Amniotic epithelial cell (primary cell): Measurements from ENCODE around the gene TEX101.

Source experiments
- DNase-seq: peaks from one replicate; pipeline ENCODE4 v3.0.0-alpha.2; 2010; ENCODE audit warnings: low read depth

Gene TEX101

DNA sequence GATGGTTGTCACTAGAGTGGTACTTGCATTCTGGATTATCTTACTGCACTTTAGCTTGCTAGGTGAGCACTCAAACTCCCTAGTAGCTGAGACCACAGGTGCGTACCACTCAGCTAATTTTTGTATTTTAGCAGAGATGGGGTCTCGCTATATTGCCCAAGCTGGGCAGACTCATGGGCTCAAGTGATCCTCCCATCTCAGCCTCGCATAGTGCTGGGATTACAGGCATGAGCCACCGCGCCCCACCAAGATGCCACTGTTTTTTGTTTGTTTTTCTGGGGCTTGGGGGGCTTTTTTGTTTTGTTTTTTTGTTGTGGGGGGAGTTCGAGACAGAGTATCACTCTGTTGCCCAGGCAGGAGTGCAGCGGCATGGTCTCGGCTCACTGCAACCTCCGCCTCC is 33.0 kb downstream of the TEX101 start:
- no peak for DNase-seq

DNA sequence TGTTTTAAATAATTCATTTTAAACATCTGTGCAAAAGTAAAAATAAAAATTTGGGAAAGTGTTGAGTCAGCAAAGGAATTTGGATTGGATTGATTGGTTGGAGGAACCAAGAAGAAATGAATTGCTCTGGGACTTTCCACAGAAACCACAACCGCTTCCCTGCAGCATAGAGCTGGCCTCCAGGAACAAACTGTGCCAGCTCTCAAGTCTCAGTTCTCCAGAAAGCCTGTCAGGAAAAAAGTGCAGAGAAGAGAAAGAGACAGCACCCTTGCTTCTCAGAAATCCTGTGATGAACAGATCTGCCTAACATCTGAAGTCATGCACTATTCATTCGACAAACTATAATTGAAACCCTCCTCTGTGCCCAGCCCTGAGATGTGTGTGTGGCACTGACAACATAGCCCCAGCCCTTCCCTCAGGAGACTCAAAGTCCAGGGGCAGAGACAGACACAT is 35.9 kb downstream of the TEX101 start:
- DNase-seq, result peak; percentile 67

DNA sequence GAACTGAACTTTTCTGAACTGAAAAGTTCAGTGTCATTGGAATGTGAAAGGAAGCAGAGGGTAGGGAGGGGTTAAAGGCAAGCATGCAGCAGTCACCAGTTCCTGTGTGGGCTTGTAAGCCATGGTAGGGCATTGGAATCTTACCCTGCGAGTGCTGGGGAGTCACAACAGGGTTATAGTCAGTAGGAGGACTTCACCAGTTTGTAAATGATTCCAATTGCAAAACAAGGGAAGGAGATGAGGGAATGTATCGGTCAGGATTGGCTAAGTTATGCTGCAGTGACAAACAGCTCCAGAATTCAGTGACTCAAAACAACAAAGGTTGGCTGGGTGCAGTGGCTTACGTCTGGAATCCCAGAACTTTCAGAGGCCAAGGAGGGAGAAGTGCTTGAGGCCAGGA is 37.9 kb downstream of the TEX101 start:
- no peak for DNase-seq

DNA sequence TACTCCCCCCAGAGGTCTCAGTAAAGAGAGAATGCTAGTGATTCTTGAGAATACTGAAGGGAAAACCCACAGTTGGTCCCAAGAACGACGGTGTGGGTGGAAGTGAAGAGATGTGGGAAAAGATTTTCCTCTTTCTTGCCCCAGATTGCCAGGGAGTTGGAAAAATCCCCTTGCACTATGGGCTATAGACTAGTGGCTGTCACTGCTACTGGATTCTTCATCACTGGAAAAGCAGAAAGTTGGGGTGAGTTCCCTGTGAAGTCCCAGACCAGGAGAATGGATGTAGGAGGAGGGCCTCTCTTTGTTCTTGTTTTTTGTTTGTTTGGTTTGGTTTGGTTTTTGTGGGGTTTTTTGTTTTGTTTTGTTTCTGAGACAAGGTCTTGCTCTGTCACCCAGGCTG is 39.3 kb downstream of the TEX101 start:
- no peak for DNase-seq

DNA sequence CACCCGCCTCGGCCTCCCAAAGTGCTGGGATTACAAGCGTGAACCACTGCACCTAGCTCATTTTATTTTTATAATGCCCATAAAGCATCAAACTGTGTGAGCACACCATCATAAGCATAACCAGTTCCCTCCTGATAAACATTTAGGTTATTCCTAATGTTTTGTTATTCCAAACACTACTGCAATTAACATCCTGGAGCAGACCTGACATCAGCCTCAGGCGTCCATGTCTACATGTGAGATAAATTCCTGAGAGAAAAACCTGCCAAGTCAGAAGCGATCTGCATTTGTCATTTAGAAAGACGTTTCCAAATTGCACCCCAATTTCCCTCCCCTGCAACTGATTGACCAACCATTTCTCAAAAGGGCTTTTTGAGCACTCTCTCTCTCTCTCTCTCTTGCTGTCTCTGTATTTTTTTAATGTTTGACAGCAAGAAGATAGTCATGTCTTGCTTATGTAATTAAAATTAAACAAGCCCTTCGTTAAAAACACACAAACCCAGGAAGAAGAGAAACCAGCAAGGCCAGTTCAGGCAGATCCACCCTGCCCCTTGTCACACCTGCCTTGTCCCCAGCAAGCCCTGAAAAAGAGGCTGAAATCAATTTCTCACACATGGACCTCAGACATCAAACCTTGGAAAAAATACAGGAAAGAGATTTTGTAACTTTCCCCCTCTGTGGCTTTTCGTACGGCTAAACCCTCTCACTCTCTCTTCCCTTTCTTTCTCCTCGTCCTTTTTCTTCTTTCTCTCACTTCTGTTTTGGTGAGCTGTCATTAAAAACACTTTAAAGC is 40.8 kb downstream of the TEX101 start:
- DNase-seq, result no peak

DNA sequence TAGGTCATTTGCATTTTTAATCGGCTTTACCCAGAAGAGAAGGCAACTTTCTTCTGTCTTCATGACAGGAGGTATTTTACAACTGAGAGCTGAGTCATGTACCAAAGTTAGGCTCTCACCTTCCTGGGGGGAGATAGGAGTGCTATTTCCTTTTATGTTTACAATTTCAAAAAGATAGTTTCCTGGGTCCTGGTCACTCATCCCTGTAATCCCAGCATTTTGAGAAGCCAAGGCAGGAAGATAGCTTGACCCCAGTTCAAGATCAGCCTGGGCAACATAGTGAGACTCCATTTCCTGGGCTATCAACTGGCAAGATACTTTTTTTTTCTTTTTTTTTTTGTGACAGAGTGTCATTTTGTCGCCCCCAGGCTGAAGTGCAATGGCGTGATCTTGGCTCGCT is 43.1 kb downstream of the TEX101 start:
- no peak for DNase-seq

DNA sequence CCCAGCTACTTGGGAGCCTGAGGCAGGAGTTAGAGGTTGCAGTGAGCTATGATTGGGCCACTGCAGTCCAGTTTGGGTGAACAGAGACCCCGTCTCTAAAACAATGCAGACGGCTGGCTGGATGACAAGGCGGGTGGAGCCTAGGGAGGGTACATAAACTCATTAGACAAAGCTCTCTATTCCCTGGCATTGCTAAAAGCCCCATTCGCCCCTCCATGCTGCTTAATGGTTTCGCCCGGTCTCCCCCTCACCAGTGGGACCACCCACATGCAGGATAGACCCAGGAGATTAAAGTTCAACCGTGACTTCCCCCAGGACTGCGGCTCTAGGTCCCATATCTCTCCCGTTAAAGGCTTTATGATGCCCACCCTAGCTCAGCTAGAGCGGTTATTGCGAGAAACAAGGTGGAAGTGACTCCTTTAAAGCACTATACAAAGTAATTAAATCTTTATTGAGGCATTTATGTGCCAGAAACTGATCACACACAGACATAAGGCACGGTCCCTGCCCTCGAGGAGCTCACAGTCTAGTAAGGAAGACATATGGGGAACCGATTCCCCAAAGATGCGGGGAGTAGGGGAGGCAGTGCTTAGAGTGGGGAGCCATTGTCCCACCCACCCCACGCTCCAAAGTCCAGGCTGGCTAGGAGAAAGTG is 45.8 kb downstream of the TEX101 start:
- DNase-seq, result no peak

DNA sequence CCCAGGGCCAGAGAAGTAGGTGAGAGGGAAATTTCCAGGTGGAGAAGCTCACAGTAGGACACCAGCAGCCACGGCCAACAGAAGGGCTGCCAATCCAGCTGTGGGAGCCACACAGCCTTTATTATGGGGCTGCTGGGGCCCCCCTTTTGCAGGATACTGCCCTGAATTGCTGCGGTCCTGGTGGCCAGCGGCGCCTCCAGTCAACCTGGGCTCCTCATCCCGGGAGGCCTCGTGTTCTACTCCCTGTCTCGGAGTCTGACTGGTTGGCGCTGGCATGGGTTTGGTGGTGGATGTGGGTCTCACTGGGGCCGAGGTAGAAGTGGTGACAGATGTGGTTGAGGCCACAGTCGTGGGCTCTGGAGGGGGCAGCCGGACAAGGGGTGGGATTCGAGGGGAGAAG is 46.6 kb downstream of the TEX101 start:
- no peak for DNase-seq

DNA sequence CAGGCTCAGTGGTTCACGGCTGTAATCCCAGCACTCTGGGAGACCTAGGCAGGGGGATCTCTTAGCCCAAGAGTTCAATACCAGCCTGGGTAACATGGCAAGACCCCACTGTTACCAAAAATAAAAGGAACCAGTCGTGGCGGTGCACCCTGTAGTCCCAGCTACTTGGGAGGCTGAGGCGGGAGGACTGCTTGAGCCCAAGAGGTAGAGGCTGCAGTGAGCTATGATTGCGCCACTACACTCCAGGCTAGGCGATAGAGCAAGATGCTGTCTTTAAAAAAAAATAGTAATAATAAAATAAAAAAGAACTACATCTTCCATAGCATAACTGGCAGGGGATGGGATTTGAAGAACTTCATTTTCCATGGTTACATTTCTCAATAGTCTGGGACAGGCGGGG is 47.7 kb downstream of the TEX101 start:
- no peak for DNase-seq

DNA sequence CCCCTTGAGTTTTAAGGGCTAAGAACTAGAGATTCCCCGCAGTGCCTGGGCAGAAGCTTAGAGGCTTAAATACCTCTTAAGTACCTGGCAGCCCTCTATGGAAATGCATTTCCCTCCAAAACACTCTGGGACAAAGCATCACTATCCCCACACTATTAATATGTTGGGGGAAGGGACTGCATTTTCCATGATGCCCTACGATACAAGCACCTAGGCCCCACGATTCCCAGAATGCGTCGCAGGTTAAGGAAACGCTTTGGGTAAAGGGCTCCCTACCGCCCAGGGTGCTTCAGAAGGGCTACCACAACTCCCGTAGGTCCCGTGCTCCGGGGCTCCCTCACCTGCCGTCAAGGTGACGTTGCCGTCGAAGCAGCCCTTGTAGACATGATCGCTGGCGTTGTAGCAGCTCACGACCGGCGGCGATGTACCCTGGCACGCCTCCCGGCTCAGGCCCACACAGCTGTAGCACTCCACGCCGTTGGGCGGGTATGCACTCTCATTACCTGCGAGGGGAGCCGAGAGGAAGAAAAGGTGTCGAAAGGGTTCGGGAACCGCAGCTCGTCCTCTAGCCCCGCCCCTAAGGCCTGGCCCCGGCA is 48.2 kb downstream of the TEX101 start:
- DNase-seq, result no peak

DNA sequence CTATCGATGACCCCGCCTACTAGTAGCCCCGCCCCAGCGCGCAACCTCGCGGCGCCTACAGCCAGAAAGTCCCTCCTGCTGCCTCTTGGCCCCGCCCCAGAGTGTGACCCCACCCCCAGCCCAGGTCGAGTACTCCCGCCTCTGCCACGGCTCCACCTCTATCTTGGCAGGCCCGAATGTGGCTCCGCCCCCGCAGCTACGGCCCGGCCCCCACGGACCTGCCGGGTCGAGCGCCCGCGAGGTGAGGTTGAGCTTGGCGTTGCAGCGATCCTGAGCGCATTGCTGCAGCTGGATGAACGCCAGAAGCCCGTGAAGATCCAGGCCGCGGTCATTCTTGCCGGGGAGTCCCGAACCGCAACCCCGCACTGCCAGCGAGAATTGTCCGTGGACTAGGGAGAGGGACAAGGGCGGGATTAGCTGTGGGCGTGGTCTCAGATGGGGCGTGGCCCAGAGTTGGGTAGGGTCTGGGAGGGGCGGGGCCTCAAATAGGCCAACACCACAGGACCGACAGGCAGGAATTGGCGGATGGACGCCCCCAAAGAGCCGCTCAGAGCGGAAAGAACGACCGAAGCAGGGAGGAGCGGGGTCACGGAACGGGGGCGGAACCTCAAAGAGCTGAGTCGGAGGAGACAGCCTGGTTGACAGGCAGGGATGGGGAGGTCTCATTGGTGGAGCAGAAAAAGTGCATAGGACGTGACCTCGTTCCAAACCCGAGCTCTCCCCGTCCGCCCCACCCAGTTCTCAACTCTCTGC is 48.9 kb downstream of the TEX101 start:
- DNase-seq, result peak; percentile 86

DNA sequence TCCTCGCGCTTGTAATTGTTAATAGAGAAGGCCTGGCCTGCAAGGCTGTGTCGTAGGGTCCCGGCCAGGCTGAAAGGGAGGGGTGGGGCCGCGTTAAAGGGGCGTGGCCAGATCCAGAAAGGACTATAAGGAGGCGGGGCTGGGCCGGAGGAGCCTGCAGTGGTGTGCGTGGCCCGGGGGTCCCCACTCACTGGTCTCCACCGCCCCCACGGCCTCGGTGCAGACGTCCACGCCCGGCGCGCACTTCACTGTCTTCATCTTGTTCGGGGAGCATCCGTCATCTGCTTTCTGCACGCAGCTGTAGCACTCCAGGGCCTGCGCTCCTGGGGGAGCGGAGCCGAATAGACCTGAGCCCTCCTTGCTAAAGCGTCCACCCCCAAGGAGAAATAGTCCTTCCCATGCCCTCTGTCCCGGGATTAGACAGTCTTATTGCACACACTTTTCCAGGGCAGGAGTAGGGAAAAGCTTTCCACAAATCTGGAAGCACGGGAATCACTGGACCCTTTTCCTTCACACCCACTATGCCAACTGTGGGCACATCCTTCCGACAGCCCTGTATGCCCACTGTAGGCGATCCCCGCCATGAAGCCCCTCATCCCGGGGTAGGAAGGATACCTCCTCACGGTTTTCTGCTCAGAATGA is 49.6 kb downstream of the TEX101 start:
- DNase-seq, result no peak

DNA sequence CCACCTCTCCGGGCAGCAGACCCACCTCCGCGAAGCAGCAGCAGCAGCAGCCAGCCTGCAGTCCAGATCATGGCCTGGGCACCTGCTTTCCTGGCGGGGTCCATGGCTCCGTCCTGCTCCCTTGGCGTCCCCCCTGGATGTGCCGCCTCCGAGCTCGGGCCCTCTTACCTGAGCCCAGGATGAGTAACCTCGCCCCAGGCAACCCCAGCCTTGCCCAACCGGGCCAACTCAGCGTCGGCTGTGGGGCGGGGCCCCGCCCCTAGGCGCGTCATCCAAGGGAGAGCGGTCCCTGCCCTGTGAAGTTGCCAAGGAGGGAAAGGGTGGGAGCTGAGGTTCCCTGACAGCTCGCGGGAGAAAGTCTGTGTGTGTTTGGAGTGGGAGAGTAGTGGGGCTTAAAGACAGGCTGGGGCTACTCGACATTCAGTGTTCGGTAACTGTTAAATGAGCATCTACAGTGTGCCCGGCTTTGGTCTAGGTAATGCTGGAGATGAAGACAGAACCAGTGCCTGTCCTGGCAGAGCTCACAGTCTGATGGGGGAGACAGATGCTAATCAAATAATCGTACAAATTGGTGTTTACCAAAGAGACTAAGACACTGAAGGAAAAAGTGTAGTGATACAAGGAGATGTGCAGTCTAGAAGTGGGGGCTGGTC is 50.9 kb downstream of the TEX101 start, which contains the start of gene LYPD3:
Gene LYPD3 (minus strand): TSS at position 141 of the 653 bp plus-strand sequence. CDS start 37 bp downstream, at position 104.
- DNase-seq, result peak; percentile 34

DNA sequence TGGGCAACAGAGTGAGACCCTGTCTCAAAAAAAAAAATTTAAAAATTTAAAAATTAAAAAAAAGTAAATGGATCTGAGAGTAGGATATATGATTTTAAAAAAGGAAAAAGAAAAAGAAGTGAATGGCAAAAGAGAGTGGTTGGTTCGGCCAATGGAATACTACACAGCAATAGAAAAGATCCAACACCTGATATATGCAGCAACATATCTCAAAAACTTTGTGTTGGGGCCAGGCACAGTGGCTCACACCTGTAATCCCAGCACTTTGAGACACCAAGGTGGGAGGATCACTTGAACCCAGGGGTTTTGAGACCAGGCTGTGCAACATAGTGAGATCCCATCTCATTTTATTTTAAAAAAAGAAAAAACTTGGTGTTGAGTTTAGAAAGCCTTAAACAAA is 52.1 kb downstream of the TEX101 start:
- no peak for DNase-seq

DNA sequence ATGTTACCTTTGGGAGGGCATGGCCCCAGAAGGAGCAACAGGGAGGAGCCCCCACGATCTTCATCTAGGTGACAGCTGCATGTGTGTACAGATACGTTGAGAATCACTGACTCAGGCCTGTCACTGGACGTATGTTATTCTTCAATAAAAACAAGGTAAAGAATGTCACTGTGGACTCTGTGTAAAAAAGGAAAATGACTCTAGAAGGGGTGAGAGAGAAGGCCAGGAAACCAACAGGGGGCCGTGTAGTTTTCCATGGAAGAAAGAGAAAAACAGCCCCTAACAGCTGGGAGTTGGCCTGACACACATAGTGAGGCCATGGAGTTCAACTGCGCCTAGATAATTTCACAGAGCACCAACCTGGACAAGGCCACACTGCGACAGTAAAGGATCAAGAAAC is 52.6 kb downstream of the TEX101 start:
- DNase-seq, result no peak

DNA sequence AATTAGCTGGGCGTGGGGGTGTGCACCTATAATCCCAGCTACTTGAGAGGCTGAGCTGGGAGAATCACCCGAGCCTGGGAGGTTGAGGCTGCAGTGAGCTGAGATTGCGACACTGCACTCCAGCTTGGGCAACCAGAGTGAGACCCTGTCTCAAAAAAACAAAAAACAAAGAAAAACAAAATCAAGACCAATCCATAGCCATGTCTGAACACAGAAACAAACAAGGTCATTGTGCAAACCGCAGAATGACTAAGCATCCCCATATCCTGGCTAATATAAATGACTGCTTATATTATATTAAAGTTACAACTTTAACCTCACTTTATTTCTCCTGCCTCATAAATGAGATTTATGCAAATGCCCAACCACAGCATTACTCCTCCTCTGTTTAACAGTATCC is 53.0 kb downstream of the TEX101 start:
- peak; percentile 83 for DNase-seq
